Activated T-cell treated with anti-CD3 and anti-CD28 coated beads, Interleukin-2, amount 50 U/mL, for 72 hours (primary cell): Measurements from ENCODE around the gene APOA5. TPM values are rescaled to one million over a fixed set of nuclear protein-coding genes. Genes with fewer than 3 reads are reported as not detected.
A peak's percentile ranks its signal among the peaks of the same experiment; 100 is the strongest.

Experiments used
- ATAC-seq, 2 donors: fragments of 150-1000 bp; cut with Tn5 transposase; replicated peaks in 1 of 2; 2 replicates each; pipeline ENCODE4 v1.10.0; 2021; ENCODE audit warnings: moderate library complexity in 2 of 2, mild to moderate bottlenecking in 1 of 2
- DNase-seq, 2 donors: peaks; one replicate each; pipeline ENCODE4 v3.0.0; 2021 to 2022; ENCODE audit warnings: mixed read lengths in 1 of 2
- H3K27ac Mint-ChIP-seq: one replicate; pipeline ENCODE4 v1.8.0; 2022; ENCODE audit warnings: mild to moderate bottlenecking, moderate library complexity, mixed read lengths
- H3K27me3 Mint-ChIP-seq: one replicate; pipeline ENCODE4 v1.8.0; 2022; ENCODE audit warnings: low read depth, mixed read lengths
- H3K36me3 Mint-ChIP-seq, 2 donors: one replicate each; pipeline ENCODE4 v1.8.0; 2022; ENCODE audit warnings: mixed read lengths in 2 of 2, mild to moderate bottlenecking in 1 of 2; ENCODE audit not compliant: insufficient read depth in 2 of 2
- H3K4me1 Mint-ChIP-seq: one replicate; pipeline ENCODE4 v1.8.0; 2022; ENCODE audit warnings: low read depth, mixed read lengths
- H3K4me3 Mint-ChIP-seq, 2 donors: one replicate each; pipeline ENCODE4 v1.8.0; 2022; ENCODE audit warnings: mild to moderate bottlenecking in 2 of 2, mixed read lengths in 2 of 2, moderate library complexity in 2 of 2
- H3K9me3 Mint-ChIP-seq, 2 donors: one replicate each; pipeline ENCODE4 v1.8.0; 2022; ENCODE audit warnings: mixed read lengths in 2 of 2
- total RNA-seq, 2 donors: library from RNA; stranded (reverse); gene quantifications; one replicate each; pipeline ENCODE4 v1.2.3, GENCODE V29; 2022

Gene APOA5
- total RNA-seq, 2 donors from 2014 or later: not detected

DNA sequence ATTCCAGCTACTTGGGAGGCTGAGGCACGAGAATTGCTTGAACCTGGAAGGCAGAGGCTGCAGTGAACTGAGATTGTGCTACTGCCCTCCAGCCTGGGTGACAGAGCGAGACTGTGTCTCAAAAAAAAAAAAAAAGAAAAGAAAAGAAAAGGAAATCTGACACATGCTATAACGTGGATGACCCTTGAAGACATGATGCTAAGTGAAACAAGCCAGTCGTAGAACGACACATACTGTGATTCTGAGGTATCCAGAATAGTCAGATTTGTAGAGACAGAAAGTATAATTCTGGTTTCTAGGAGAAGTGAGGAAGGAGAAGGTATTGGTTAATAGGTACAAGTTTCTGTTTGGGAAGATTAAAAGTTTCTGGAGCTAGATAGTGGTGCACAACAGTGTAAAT, 6.7 kb upstream of the APOA5 start:
- no peak overlapping the region for H3K4me3 Mint-ChIP-seq
- H3K36me3 Mint-ChIP-seq: no peaks in the 10 kb centered on the region
- ATAC-seq (peak; percentile 78 to 86), DNase-seq (no peak)
- no peak overlapping the region for H3K27ac Mint-ChIP-seq
- peaks cover 25% of the 10 kb centered on the region for H3K27me3 Mint-ChIP-seq
- H3K9me3 Mint-ChIP-seq: no peaks in the 10 kb centered on the region
- peaks cover 7% of the 10 kb centered on the region for H3K4me1 Mint-ChIP-seq

- H3K9me3 Mint-ChIP-seq: no peaks in the 10 kb centered on the region
- ATAC-seq (no peak), DNase-seq (no peak)
- H3K4me3 Mint-ChIP-seq: no peak overlapping the region
- H3K36me3 Mint-ChIP-seq: no peaks in the 10 kb centered on the region
- H3K27ac Mint-ChIP-seq: no peak overlapping the region
- peaks cover 12% of the 10 kb centered on the region for H3K4me1 Mint-ChIP-seq
- H3K27me3 Mint-ChIP-seq: peaks cover 22% of the 10 kb centered on the region
Measured at GRCh38 chr11:116797816-116798215, 6.1 kb upstream of the APOA5 start.

DNA sequence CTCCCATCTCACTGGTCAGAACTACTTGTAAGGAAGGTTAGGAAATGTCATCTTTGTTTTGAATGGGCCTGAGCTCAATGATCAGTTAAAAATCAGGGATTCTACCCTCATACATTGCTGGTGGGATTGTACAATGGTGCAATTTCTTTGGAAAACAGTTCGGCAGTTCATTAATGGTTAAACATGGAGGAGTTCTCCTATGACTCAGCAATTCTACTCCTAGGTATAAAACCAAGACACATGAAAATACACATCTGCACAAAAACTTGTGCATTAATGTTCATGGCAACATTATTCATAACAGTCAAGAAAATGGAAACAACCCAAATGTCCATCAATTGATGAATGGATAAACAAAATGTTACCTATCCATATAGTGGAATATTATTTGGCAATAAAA, 4.9 kb upstream of the APOA5 start:
- Mint-ChIP-seq H3K27me3 (peaks cover 16% of the 10 kb centered on the region), H3K27ac (no peak overlapping the region), H3K4me1 (peaks cover 15% of the 10 kb centered on the region), H3K36me3 (no peaks in the 10 kb centered on the region), H3K4me3 (no peak overlapping the region), H3K9me3 (no peaks in the 10 kb centered on the region)
- no peak for ATAC-seq
- no peak for DNase-seq

DNA sequence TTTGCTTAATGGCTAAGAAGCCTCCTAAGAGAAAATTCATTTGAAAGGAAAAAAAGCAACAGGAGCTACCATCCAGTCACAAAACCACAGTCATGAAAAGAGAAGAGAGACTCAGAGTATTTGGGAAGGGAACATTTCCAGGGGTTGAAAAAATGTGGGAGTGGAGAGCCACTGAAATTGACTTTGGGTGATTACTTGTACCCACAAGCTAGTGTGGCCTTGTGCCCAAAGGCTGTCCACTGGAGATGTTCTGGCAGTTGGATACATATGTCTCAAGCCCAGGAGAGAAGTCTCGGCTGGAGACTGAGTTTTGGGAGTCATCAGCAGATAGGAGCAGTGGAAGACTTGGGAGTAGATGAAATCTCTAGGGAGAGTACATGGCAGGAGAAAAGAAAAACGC, 3.2 kb upstream of the APOA5 start:
- Mint-ChIP-seq H3K4me3 (no peak overlapping the region), H3K9me3 (no peaks in the 10 kb centered on the region), H3K27ac (no peak overlapping the region), H3K27me3 (peaks cover 9% of the 10 kb centered on the region), H3K4me1 (peaks cover 24% of the 10 kb centered on the region), H3K36me3 (no peaks in the 10 kb centered on the region)
- no peak for ATAC-seq
- DNase-seq: no peak

GRCh38 chr11:116793772-116794097, 2.1 kb upstream of the APOA5 start:
- Mint-ChIP-seq H3K9me3 (no peaks in the 10 kb centered on the region), H3K36me3 (no peaks in the 10 kb centered on the region), H3K4me1 (peaks cover 27% of the 10 kb centered on the region), H3K27me3 (no peaks in the 10 kb centered on the region), H3K4me3 (no peak overlapping the region), H3K27ac (no peak overlapping the region)
- DNase-seq (no peak), ATAC-seq (no peak)

GRCh38 chr11:116792869-116793771, 1.4 kb upstream of the APOA5 start:
- H3K4me3 Mint-ChIP-seq: no peak overlapping the region
- ATAC-seq: no peak
- H3K36me3 Mint-ChIP-seq: no peaks in the 10 kb centered on the region
- H3K4me1 Mint-ChIP-seq: peaks cover 27% of the 10 kb centered on the region
- no peaks in the 10 kb centered on the region for H3K27me3 Mint-ChIP-seq
- no peak overlapping the region for H3K27ac Mint-ChIP-seq
- no peaks in the 10 kb centered on the region for H3K9me3 Mint-ChIP-seq
- no peak for DNase-seq

DNA sequence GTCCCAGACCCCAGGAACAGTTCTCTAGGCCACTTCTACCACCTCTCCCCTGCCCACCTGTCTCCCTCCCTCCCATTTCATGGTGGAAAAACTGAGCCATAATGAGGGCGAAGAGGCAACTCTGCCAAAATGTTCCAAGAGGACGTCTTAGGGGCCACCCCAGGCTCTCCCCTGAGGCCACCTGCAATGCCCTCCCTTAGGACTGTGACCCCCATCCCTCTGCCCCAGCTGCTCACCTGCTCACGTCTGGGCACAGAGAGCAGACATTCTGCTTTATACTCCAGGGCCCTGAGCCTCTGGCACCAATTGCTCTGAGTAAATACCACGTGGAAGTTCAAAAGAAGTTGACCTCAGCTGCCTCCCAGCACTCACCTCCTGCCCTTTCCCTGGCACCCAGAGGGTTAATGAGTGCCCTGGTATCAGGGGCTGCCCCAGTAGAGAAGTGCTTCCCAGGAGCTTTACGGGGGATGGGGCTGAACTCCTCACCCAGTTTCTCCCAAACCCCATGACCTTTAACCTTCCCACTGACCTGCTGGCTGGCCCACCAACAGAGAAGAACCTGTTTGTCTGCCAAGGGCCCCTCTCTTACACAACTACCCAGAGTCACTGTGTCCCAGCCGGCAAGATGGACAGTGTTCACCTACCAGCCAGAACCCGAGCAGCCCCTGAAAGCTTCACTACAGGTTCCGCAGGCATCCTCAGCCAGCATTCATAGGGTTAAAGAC, 627 bp upstream of the APOA5 start:
- no peak for DNase-seq
- no peak for ATAC-seq
- Mint-ChIP-seq H3K9me3 (no peaks in the 10 kb centered on the region), H3K27ac (no peak overlapping the region), H3K4me1 (peaks cover 28% of the 10 kb centered on the region), H3K4me3 (no peak overlapping the region), H3K36me3 (no peaks in the 10 kb centered on the region), H3K27me3 (no peaks in the 10 kb centered on the region)

- Mint-ChIP-seq H3K9me3 (no peaks in the 10 kb centered on the region), H3K4me1 (peaks cover 37% of the 10 kb centered on the region), H3K27ac (no peak overlapping the region), H3K27me3 (no peaks in the 10 kb centered on the region), H3K4me3 (peak overlapping the region in 1 of 2 donors; percentile 10), H3K36me3 (peaks cover 3 to 4% of the 10 kb centered on the region in 2 donors)
- ATAC-seq: peak; percentile 59 to 61
- DNase-seq: peak; percentile 80 to 85
Measured at GRCh38 chr11:116791002-116791812, 472 bp downstream of the APOA5 start.

DNA sequence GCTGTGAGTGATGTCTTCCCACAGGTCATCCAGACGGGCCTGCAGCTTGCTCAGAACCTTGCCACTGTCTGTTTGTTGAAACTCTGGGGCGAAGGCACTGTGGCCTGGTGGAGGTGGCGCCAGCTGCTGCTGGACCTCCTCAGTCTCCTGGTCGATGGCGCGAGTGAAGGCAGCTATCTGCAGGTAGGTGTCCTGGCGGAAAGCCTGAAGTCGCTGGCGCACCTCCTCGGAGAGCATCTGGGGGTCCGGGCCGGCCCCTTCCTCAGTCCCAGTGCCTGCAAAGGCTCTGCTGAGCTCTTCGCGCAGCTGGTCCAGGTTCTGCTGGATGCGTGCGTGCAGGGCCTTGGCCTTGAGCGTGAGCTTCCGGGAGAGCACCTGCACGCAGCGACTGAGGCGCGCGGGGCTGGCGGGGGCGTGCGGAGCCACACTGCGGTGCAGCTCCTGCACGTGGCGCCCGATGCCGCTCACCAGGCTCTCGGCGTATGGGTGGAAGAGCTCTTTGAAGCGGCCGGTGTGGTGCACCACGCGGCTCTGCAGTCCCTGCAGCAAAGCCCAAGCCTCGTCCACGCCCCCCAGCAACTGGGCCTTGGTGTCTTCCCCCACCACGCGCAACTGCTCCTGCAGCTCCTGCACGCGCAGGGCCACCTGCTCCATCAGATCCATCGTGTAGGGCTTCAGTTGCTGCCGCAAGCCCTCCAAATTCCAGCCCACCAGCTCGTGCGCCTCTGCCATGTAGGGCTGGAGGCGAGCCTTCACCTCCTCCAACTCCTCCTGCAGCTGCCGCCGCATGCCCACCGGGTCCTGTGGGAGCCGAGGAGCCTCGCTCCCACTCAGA, 1.3 kb downstream of the APOA5 start:
- peaks cover 4 to 7% of the 10 kb centered on the region in 2 donors for H3K36me3 Mint-ChIP-seq
- DNase-seq (no peak), ATAC-seq (no peak)
- H3K27ac Mint-ChIP-seq: no peak overlapping the region
- H3K9me3 Mint-ChIP-seq: no peaks in the 10 kb centered on the region
- no peaks in the 10 kb centered on the region for H3K27me3 Mint-ChIP-seq
- H3K4me3 Mint-ChIP-seq: no peak overlapping the region
- peaks cover 46% of the 10 kb centered on the region for H3K4me1 Mint-ChIP-seq

- DNase-seq (no peak), ATAC-seq (no peak)
- Mint-ChIP-seq H3K27me3 (no peaks in the 10 kb centered on the region), H3K27ac (no peak overlapping the region), H3K4me1 (peaks cover 60% of the 10 kb centered on the region), H3K4me3 (peak overlapping the region; percentile 87 to 94), H3K36me3 (peaks cover 9 to 15% of the 10 kb centered on the region in 2 donors), H3K9me3 (no peaks in the 10 kb centered on the region)
Measured at GRCh38 chr11:116788975-116789374, 2.7 kb downstream of the APOA5 start.

DNA sequence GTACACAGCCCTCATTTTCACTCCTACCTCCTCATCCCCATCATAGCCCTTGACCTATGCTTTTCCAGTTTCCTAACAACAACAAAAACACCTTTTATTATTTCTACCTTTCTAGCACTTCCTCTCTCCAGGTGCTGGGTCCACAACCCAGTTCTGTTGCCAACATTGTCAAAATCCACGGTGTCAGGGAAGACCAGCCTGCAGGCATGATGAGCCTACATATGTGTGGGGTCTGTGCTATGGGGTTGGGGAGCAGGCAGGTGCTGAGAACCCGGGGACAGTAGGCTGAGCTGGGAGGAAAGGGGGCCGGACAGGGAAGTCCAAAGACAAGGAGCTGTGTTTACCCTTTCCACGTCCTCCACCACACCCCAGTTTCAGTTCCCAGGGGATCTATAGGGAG, 3.1 kb downstream of the APOA5 start:
- Mint-ChIP-seq H3K27me3 (no peaks in the 10 kb centered on the region), H3K36me3 (peaks cover 9 to 16% of the 10 kb centered on the region in 2 donors), H3K9me3 (no peaks in the 10 kb centered on the region), H3K4me1 (peaks cover 64% of the 10 kb centered on the region), H3K27ac (peak overlapping the region; percentile 75), H3K4me3 (peak overlapping the region; percentile 87 to 94)
- no peak for ATAC-seq
- no peak for DNase-seq

- H3K9me3 Mint-ChIP-seq: no peaks in the 10 kb centered on the region
- no peaks in the 10 kb centered on the region for H3K27me3 Mint-ChIP-seq
- DNase-seq (peak; percentile 88 to 91), ATAC-seq (peak; percentile 90 to 91)
- peak within 1 kb of the TSS; percentile 87 to 94 for H3K4me3 Mint-ChIP-seq
- H3K4me1 Mint-ChIP-seq: peaks cover 67% of the 10 kb centered on the region
- H3K36me3 Mint-ChIP-seq: peaks cover 11 to 18% of the 10 kb centered on the region in 2 donors
- peak within 1 kb of the TSS; percentile 81 for H3K27ac Mint-ChIP-seq
Measured at GRCh38 chr11:116787786-116788486, 3.7 kb downstream of the APOA5 start, which contains the start of gene ZPR1. Gene ZPR1 (minus strand): TSS chr11:116788023. CDS start chr11:116787990, 33 bp downstream.
